Hepatic stellate cell (primary cell): ENCODE results near the gene LPIN1.

ENCODE experiments used
- DNase-seq: peaks from one replicate; pipeline ENCODE4 v3.0.0; 2011; ENCODE audit warnings: low spot score

LPIN1 gene

DNA sequence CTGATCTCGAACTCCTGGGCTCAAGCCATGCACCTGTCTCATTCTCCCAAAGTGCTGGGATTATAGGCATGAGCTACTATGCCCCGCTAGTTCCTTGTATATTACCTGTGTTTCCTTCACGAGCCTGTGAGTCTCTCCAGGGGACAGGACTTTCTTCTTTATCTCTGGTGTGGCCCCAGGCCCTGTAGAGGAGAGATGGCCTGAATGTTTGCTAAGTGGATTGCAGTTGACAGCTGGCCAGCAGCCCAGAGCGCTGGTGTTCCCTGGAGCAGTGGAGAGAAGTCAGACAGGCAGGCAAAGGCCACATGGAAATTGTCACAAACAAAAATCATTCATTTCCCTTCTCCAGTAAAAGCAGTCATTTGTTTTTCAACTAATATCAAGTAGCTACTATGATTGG lies 17.9 kb downstream of the LPIN1 start:
- no peak for DNase-seq

DNA sequence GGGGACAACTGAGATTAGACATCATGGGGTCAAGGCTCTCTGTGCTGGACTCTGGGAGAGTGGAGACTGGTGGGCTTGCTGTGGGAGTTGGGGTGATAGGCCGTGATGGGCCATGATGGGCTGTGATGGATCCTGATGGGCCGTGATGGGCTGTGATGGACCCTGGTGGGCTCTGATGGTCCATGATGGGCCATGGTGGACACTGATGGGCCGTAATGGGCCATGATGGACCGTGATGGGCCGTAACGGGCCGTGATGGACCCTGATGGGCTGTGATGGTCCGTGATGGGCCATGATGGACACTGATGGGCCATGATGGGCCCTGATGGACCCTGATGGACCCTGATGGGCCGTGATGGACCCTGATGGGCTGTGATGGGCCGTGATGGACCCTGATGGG lies 18.5 kb downstream of the LPIN1 start:
- DNase-seq: no peak

DNA sequence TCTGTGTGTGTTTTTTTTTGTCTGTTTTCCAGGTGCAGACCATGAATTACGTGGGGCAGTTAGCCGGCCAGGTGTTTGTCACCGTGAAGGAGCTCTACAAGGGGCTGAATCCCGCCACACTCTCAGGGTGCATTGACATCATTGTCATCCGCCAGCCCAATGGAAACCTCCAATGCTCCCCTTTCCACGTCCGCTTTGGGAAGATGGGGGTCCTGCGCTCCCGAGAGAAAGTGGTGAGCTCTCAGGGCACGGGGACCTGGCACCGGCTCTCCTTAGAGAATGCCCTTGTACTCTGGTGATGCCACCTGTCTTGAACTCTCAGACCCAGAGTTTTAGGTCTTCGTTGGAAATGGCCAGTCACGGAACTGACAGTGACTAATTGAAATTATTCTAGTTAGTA lies 19.1 kb downstream of the LPIN1 start:
- no peak for DNase-seq

DNA sequence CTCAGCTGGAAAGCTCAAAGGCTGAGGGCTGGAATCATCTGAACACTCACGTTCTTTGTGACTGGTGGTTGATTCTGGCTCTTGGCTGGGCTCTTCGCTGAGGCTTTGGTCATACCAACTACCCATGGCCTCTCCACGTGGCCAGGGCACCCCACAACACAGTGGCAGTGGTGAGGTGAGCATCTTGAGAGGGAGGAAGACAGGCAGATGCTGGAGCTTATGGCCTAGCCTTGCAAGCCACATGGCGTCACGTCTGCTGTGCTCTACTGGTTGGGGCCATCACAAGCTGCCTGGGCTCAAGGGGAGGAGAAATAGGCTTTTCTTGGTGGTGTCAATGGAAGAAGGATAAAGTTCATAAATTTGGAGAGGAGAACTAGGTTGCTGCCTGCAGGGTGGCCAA lies 19.6 kb downstream of the LPIN1 start:
- no peak for DNase-seq

DNA sequence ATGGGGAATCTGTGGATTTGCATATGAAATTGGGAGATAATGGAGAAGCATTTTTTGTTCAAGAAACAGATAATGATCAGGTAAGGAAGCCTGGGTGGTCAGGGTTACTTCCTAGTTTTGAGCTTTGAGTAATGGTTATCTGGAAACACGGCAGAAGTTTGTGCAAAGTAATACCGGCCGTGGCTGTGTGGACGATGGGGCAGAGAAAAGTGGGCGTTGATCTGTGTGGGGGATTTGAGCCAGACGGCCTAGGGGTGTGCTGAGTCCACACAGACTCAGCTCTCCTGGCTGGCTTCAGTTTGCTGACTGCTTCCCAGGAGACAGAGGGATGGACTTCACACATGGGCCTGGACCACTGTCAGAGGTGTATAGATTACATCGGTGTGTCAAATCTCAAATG lies 21.3 kb downstream of the LPIN1 start:
- DNase-seq: no peak

DNA sequence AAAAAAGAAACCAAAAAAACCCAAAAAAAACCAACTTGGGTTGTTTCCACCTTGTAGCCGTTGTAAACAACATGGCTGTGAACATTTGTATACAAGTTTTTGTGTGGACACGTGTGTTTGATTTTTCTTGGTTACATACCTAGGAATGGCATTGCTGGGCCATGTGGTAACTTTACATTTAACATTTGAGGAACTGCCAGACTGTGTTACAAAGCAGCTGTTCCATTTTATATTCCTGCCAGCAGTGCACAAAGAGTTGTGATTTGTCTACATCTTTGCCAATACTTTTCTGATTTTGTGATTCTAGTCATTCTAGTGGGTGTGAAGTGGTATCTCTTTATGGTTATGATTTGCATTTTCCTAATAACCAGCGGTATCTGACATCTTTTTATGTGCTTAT lies 22.5 kb downstream of the LPIN1 start:
- no peak for DNase-seq

DNA sequence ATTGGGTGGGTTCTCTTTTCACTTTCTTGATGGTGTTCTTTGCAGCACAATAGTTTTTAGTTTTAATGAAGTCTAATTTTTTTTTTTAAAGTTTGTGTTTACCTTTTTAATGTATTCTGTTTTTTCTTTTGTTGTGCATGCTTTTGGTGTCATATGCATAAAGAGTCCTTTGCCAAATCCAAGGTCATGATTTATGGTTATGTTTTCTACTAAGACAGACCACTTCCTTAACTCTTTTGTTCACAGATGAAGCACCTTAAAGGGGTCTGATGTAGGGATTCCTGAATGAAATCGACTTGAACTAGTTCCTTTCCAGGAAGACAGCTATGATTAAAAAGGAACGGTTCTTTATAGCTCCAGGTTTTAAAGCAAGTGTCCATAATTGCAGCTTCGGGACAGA lies 23.1 kb downstream of the LPIN1 start:
- no peak for DNase-seq

DNA sequence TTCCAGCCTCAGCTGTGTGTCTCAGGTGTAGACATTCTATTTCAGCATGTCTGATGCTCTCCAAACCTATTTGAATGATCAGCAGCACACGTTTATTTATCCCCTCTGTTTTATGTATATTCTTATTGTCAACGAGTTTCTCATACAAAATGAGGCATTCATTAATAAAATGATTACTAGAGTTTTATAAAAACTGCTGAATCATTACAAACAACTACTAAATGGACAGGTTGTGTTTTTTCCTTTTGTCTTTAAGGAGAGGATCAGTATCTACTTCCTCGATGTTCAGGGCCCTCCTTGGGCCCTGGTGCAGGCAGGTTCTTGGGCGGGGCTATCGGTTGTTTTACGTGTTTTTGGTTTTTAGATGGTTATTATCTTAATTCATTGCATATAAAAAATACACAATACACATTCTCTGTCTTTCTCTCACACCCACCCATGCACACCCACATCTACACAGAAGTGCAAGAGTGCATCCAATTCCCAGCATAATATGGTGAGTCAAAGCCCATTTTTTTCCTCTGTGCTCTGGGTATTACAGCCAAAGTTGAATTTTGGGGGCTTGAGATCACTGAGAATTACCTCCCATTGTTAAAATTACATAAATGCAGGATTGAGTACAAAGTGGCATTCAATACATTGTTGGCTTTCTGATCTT lies 24.2 kb downstream of the LPIN1 start:
- no peak for DNase-seq

DNA sequence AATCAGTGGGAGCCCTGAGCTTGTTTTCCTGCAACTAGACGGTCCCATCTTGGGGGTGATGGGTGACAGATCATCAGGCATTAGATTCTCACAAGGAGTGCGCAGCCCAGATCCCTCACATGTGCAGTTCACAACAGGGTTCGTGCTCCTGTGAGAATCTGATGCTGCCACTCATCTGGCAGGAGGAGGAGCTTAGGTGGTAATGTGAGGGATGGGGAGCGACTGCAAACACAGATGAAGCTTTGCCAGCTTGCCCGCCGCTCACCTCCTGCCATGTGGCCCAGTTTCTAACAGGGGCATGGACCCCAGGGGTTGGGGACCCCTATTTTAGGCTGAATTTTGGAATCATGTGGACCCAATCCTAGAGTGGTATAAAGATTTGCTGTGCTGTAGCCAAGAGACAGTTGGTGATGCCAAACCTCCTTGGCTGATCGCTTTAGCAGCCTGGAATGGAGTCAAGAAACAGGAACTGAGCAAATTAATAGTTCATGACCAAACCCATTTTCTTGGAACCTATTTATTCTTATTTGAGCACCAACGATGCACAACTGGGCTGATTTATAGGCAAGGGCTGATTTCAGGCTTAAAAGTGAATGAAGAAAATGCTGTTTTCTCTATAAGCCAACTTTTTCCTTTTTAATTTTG lies 25.7 kb downstream of the LPIN1 start:
- no peak for DNase-seq

DNA sequence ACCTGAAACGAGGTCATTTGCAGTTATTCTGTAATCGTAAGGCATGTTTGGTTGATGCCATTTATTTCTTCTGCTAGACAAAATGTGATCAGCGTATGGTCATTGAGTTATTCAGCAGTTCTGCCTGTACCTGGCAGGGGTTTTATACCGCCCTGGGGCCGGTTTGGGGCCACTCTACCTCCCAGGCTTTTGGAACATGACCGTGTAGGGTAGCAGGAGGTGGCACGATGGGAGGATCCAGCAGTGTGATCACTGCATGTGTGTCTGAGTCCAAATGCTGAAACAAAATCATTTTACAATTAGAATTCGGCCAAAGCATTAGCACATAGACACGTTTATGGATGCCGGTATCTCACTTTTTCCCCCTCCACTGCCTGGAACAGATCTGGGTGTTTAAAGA lies 26.7 kb downstream of the LPIN1 start:
- DNase-seq: no peak

DNA sequence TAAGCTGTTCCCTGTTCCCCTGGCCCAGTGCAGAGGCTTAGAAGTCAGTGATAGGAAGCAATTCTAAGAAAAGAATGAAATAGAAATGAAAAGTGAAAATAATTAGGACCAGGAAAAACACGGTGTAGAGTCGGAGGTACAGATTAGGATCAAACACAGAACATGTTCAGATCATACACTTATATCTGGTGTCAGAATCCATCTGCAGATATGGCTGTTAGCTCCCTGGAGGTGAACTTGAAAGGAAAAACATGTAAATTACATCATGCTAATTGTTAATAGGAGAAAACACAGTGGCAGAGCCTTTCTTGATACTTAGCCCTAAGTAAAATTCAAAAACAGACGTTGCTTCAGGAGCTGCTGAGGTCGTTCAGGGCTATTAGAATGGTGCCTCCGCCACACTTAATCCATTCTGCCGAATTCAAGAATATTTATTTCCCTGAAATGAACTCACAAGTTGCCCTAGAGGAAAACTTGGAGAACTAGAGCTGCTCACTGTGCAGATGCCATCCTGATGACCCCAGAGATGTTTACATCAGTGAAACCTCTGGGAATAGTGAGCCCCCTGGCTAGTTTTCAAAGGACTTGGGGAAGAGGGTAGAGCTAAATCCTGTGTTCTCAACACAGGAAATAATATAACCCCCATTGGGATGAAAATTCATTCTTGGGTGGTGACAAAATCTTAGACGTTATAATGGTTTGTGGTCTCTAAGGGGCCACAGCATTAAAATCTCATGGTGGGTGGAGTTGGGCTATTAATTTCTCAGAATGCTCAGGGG lies 27.5 kb downstream of the LPIN1 start:
- DNase-seq: no peak

DNA sequence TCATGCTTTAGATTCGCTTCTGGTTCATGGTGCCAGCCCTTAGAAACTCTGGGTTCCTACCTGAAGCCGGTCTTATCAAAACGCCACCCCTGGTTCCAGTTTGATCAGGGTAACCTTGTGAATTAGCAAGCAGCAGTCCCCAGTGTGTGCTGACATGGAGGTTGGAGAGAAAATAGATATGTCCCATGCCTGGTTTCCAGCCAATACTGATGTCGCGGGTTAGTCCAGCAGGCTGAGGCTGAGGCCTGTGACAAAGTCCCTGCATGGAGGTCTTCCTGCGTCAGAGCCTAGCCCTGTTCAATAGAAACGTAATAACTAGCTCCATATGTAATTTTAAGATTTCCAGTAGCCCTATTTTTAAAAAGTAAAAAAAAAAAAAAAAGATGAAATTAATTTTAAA lies 28.2 kb downstream of the LPIN1 start:
- no peak for DNase-seq

DNA sequence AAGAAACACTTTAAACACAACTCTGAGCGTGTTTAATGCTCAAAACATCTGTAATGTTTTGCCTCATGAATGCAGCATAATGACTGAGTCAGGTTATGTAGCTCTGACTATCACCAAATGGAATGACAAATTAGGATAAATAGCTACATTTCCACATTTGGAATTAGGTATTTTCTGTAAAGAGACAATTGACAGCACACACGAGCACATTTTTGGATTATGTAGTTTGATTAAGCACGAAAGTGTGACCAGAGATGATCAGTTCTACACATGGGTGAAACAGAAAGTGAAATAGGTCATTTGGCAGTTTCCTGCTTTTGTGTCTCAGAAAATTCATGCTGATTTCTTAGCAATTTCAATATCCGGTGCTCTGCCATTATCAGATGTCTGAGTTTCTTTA lies 29.0 kb downstream of the LPIN1 start:
- peak; percentile 42 for DNase-seq

DNA sequence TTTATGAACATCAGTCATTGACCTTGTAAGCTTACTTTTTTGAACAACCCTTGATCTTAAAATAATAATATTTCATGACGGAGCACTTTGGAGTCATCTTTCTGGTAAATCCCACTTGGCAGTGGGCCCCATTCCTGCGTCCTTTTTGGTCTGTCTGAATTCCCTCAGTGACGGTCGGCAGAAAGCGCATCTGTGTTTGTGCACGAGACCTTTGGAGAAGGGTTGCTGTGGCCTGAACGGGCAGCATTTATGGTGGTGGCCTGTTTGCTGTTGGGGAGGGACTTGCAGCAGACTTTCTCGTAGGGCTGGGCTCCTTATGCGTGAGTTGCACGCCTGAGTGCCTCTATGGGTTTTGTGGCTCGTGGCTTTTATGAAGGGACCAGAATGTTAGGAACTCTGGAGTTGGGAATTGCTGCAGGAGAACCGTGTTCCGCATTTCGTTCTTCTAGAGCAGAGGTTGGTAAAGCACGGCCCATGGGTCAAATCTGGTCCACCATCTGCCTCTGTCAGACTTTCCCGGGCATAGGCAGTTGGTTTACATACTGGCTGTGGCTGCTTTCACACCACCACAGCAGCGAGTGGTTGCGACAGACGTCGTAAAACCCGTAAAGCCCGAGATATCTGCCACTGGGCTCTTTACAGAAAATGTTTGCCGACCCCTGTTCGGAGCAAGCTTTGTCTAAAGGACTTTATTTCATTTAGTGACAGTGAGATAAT lies 30.8 kb downstream of the LPIN1 start:
- no peak for DNase-seq

DNA sequence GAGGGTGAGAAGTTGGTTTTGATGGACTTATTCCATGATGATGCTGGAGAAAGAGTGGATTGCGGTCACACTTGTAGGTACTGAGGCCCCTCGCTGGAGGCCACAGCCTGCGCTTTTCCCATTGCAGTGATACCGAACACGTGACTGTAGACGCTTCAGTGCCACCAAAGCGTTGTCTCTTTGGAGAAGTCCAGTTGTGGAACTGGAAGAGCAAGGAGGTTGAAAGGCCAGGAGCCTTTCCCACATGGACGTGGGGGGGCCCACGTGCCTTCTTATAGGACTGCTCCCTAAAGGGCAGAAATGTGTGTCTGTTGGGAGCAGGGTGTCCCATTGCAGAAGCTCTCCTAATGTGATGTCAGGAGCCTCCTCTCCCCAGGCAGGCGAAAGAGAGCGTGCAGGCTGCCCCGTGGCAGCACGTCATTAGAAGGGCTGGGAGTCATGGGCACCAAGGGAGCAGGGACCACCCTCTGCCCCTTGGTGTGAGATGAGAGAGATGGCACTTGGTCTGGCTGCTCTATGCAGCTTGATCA lies 31.5 kb downstream of the LPIN1 start:
- DNase-seq: no peak

DNA sequence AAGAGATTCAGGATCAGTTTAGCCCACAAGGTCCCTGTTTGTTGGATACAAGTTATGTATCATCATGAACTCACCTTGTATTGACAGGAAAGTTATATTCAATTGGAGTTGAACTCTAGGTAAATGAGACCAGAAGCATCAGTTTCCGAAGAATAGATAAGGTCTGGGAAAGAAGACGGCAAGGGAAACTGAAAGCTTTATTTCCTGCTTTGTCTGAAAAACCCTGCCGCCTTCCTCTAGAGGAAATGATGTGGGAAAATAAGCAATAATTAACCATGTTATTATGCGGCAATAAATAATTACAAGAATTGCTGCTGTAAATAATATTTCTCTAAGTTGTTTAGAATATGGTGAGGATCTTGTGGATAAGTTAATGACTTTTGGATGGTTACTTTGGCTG lies 32.0 kb downstream of the LPIN1 start:
- no peak for DNase-seq

DNA sequence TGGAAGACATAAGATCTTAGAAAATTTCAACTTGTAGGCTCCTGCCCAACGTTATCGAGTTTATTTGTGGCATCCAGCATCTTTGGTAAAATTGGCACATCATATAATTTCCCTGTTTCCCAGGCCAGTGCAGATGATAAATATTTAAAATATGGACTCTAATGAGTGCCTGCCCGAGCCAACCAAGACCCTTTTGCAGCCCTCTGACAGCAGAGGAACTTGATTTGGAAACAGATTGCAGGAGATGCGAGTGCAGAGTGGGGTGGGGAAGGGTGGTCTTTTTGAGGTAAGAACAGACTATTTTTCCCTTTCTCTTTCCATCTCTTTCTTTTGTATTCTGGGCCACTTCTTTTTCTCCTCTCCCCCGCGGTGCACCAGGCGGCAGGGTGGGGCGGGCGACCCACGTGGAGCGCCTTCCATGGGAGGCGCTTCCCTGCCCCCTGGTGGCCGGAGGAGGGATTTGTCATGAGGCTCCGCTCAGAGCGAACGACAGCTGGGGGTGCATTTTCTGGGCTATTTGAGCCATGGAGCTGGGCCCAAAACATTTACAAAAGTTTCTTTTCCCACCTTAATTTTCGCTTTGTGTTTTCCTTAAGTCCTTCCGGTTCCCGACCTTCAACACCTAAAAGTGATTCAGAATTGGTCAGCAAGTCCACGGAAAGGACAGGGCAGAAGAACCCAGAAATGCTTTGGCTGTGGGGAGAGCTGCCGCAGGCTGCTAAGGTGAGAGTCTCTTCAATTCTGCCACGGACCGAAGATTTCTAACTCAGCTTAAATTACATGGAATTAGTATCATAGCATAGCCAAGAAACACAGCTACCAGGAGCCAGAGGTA lies 32.7 kb downstream of the LPIN1 start:
- peak; percentile 87 for DNase-seq

DNA sequence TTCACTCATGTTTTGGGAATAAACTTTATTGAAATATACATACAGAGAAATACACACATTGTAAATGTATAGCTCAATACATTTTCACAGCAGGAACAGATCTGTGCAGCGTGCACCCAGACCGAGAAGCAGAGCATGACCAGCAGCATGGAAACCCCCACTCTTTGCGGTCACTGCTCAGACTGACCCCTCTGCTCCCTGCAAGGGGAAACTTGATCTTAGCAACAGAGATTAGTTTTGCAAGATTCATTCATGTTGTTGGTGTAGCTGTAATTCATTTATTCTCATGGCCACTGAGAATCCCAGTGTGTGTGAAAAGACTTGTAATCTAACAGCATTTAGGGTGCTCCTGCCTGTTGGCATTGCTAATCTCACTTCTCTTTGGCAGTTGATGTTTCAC lies 35.2 kb downstream of the LPIN1 start:
- no peak for DNase-seq

DNA sequence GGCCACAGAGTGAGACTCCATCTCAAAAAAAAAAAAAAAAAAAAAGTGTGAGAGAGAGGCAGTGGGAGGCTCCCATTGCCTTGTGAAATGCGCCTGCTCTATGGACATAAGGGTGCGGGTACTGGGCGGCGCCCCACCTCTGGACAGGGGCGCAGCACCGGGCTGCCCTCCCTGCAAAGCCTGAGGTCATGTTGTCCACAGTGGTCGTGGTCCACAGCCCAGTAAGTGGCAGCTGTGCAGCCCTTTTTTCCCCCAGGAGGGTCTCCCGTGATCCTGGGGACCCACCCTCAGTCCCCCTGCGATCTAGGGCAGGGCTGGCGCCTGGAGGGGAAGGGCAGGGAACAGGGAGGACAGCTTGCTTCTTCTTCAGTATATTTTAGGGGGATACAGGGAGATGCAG lies 37.8 kb downstream of the LPIN1 start:
- DNase-seq: no peak

DNA sequence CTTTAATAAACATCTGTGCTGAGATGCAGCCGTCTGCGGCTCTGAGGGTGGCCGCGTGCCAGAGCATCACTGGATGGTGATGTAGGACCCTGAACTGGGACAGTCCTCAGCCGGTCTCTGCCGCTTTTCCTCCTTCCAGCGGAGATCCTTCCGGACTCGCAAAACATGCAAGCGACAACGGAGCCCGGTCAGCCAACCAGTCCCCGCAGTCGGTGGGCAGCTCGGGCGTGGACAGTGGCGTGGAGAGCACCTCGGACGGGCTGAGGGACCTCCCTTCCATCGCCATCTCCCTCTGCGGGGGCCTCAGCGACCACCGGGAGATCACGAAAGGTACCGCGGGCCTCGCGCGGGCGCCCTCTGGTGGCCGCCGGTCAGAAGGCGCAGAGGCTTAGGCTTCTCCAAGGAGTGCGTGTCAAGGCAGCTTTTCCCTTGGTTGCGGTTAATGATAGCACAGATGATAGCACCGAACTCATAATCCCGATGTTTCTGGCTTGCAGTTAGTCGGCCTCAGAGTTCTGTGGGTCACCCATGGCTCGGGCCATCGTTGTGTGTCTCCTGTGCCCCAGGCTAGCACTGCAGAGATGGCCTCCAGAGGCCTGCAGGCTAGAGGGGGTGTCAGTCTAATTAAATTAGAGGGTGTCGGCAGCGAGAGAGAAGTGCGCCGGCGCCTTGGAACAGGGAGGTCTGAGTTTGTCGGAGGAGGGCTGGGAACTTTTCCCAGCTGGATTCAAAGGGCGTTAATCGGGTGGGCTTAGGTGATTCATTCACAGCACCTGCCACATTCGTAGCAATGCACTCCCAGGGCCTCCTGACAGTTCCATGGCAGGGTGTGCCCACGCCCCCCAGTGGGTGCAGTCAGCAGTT lies 38.5 kb downstream of the LPIN1 start:
- peak; percentile 78 for DNase-seq

DNA sequence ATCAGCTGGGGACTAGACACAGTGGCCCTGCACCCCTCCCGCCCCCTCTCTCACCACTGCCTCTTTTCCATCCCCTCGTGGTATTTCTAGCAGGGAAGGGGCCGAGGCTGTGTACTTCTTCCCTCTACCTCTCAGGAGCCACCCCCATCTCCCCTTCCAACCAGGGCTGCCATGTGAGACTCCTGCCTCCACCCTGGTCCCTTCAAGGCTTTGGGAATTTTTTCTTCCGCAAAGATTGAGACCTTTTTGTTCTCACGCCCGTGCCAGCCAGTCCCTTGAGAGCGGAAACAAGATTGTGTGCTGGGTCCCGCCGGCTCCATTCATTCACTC lies 39.1 kb downstream of the LPIN1 start:
- DNase-seq: no peak
